ENCODE data around the gene NSUN4.

Gene NSUN4

GRCh38 chr1:46406881-46407608 lies 66.4 kb downstream of the NSUN4 start:
- DNase-seq (ENCODE audit: low spot score), result no peak

GRCh38 chr1:46407636-46408035 lies 67.0 kb downstream of the NSUN4 start:
- DNase-seq (ENCODE audit: low spot score), result no peak

- DNase-seq (ENCODE audit: low spot score), result no peak
Measured at GRCh38 chr1:46408356-46409062, 67.9 kb downstream of the NSUN4 start.

GRCh38 chr1:46409063-46409372 lies 68.4 kb downstream of the NSUN4 start:
- no peak for DNase-seq (ENCODE audit: low spot score)

GRCh38 chr1:46410156-46411009 lies 69.8 kb downstream of the NSUN4 start:
- no peak for DNase-seq (ENCODE audit: low spot score)

GRCh38 chr1:46411010-46411405 lies 70.4 kb downstream of the NSUN4 start:
- no peak for DNase-seq (ENCODE audit: low spot score)
